Measurements from ENCODE around the gene ASXL1. TPM values are rescaled to one million over a fixed set of nuclear protein-coding genes. Genes with fewer than 3 reads are reported as not detected.

ASXL1 gene
- total RNA-seq, 1 experiment from 2014 or later, result 52.2 TPM

- no peaks in the 10 kb centered on the region for H3K4me1 ChIP-seq (ENCODE audit: control insufficient read depth in 1 of 2, insufficient read depth in 2 of 2, low read length in 2 of 2)
- no peaks in the 10 kb centered on the region for H3K9me3 ChIP-seq (ENCODE audit: control insufficient read depth in 1 of 2, insufficient read depth in 1 of 2, low read depth in 1 of 2, low read length in 2 of 2)
- no peak for ATAC-seq
- H3K27me3 ChIP-seq (ENCODE audit: insufficient read depth, low read length), result no peaks in the 10 kb centered on the region
- ChIA-PET POLR2A (no interaction called here), CTCF (no interaction called here), RAD21 (ENCODE audit: low non-redundant PET in 1 of 2, low total read pairs in 2 of 2, uncharacterized antibody in 2 of 2, unreplicated experiment in 2 of 2) (no interaction called here)
- H3K27ac ChIP-seq (ENCODE audit: low read depth, low read length), result no peak overlapping the region
- no peak overlapping the region for H3K4me2 ChIP-seq (ENCODE audit: low read length)
- no peaks in the 10 kb centered on the region for H3K9me2 ChIP-seq (ENCODE audit: insufficient read depth)
- no TSS peak for BruUV-seq (replicated peaks)
- H3K4me3 ChIP-seq (replicated peaks in 1 of 2; ENCODE audit: low read depth in 1 of 2, low read length in 2 of 2), result no peak overlapping the region
- TF ChIP-seq CTCF (IDR thresholded peaks at IDR 0.05 in 2 of 3, conservative IDR thresholded peaks at IDR 0.05 in 1 of 3; ENCODE audit: borderline replicate concordance in 1 of 3, insufficient read depth in 1 of 3, low read depth in 2 of 3, low read length in 2 of 3) (no peak), EZH2phosphoT487 (IDR thresholded peaks at IDR 0.05; ENCODE audit: borderline replicate concordance) (no peak), ZFX (IDR thresholded peaks at IDR 0.05) (no peak), SIN3A (IDR thresholded peaks at IDR 0.05; ENCODE audit: low read depth) (no peak), ELF1 (IDR thresholded peaks at IDR 0.05; ENCODE audit: borderline replicate concordance, low read depth) (no peak), TCF7L2 (IDR thresholded peaks at IDR 0.05; ENCODE audit: borderline replicate concordance, extremely low read depth, insufficient read depth, insufficient read length) (no peak), ATF3 (IDR thresholded peaks at IDR 0.05) (no peak), POLR2A (IDR thresholded peaks at IDR 0.05; ENCODE audit: borderline replicate concordance, extremely low read depth, insufficient read depth, insufficient read length) (no peak), CEBPB (IDR thresholded peaks at IDR 0.05; ENCODE audit: low read depth) (no peak), POLR2AphosphoS5 (IDR thresholded peaks at IDR 0.05; ENCODE audit: low read depth, low read length) (no peak), JUND (IDR thresholded peaks at IDR 0.05) (no peak)
- TF ChIP-seq, protein P1, sequence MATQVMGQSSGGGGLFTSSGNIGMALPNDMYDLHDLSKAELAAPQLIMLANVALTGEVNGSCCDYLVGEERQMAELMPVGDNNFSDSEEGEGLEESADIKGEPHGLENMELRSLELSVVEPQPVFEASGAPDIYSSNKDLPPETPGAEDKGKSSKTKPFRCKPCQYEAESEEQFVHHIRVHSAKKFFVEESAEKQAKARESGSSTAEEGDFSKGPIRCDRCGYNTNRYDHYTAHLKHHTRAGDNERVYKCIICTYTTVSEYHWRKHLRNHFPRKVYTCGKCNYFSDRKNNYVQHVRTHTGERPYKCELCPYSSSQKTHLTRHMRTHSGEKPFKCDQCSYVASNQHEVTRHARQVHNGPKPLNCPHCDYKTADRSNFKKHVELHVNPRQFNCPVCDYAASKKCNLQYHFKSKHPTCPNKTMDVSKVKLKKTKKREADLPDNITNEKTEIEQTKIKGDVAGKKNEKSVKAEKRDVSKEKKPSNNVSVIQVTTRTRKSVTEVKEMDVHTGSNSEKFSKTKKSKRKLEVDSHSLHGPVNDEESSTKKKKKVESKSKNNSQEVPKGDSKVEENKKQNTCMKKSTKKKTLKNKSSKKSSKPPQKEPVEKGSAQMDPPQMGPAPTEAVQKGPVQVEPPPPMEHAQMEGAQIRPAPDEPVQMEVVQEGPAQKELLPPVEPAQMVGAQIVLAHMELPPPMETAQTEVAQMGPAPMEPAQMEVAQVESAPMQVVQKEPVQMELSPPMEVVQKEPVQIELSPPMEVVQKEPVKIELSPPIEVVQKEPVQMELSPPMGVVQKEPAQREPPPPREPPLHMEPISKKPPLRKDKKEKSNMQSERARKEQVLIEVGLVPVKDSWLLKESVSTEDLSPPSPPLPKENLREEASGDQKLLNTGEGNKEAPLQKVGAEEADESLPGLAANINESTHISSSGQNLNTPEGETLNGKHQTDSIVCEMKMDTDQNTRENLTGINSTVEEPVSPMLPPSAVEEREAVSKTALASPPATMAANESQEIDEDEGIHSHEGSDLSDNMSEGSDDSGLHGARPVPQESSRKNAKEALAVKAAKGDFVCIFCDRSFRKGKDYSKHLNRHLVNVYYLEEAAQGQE (IDR thresholded peaks at IDR 0.05; ENCODE audit: low read depth), result no peak
- TF ChIP-seq, protein P2, sequence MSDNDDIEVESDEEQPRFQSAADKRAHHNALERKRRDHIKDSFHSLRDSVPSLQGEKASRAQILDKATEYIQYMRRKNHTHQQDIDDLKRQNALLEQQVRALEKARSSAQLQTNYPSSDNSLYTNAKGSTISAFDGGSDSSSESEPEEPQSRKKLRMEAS (IDR thresholded peaks at IDR 0.05), result no peak
- no peak overlapping the region for H2AFZ ChIP-seq (ENCODE audit: low read depth, low read length, poor library complexity, severe bottlenecking)
- no peak for DNase-seq (ENCODE audit: low read depth, low spot score)
- H3K9ac ChIP-seq (ENCODE audit: low read length), result no peak overlapping the region
- intact Hi-C loops (cut with micrococcal nuclease), result no loop called here
- peaks cover 35 to 65% of the 10 kb centered on the region in 2 experiments for H3K36me3 ChIP-seq (ENCODE audit: control insufficient read depth in 1 of 2, insufficient read depth in 2 of 2, low read length in 2 of 2)
- H3K79me2 ChIP-seq (ENCODE audit: insufficient read depth, low read length), result no peaks in the 10 kb centered on the region; the same call in 1 of the 2 replicates
- H4K20me1 ChIP-seq (ENCODE audit: insufficient read depth), result no peaks in the 10 kb centered on the region
Measured at GRCh38 chr20:32431457-32431856, 73.3 kb downstream of the ASXL1 start.
